ENCODE measurements around the gene YIPF7. TPM values are rescaled to one million over a fixed set of nuclear protein-coding genes. Genes with fewer than 3 reads are reported as not detected.

YIPF7 gene
- total RNA-seq, 2 donors from 2014 or later: not detected

GRCh38 chr4:44652002-44652401, 577 bp upstream of the YIPF7 start:
- intact Hi-C loops (cut with DNase I): no loop called here
- no peak overlapping the region for H3K27ac ChIP-seq
- no peak overlapping the region for H3K9ac ChIP-seq (ENCODE audit: low read depth in 2 of 2, low read length in 2 of 2)
- H3K4me3 ChIP-seq: no peak overlapping the region
- TF ChIP-seq, protein P1, sequence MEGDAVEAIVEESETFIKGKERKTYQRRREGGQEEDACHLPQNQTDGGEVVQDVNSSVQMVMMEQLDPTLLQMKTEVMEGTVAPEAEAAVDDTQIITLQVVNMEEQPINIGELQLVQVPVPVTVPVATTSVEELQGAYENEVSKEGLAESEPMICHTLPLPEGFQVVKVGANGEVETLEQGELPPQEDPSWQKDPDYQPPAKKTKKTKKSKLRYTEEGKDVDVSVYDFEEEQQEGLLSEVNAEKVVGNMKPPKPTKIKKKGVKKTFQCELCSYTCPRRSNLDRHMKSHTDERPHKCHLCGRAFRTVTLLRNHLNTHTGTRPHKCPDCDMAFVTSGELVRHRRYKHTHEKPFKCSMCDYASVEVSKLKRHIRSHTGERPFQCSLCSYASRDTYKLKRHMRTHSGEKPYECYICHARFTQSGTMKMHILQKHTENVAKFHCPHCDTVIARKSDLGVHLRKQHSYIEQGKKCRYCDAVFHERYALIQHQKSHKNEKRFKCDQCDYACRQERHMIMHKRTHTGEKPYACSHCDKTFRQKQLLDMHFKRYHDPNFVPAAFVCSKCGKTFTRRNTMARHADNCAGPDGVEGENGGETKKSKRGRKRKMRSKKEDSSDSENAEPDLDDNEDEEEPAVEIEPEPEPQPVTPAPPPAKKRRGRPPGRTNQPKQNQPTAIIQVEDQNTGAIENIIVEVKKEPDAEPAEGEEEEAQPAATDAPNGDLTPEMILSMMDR (IDR thresholded peaks at IDR 0.05): no peak
- no peak for DNase-seq
- H3K27me3 ChIP-seq: no peaks in the 10 kb centered on the region
- no peaks in the 10 kb centered on the region for H3K4me1 ChIP-seq
- H3K36me3 ChIP-seq: no peaks in the 10 kb centered on the region
- no peaks in the 10 kb centered on the region for H3K9me3 ChIP-seq

- TF ChIP-seq, protein P1 (IDR thresholded peaks at IDR 0.05): no peak
- H3K9me3 ChIP-seq: no peaks in the 10 kb centered on the region
- H3K4me1 ChIP-seq: no peaks in the 10 kb centered on the region
- intact Hi-C loops (cut with DNase I): no loop called here
- H3K9ac ChIP-seq (ENCODE audit: low read depth in 2 of 2, low read length in 2 of 2): no peak overlapping the region
- no peaks in the 10 kb centered on the region for H3K27me3 ChIP-seq
- no peak for DNase-seq
- H3K36me3 ChIP-seq: no peaks in the 10 kb centered on the region
- no peak overlapping the region for H3K27ac ChIP-seq
- no peak overlapping the region for H3K4me3 ChIP-seq
These were observed 5.3 kb downstream of the YIPF7 start for GRCh38 chr4:44646151-44646550.

DNA sequence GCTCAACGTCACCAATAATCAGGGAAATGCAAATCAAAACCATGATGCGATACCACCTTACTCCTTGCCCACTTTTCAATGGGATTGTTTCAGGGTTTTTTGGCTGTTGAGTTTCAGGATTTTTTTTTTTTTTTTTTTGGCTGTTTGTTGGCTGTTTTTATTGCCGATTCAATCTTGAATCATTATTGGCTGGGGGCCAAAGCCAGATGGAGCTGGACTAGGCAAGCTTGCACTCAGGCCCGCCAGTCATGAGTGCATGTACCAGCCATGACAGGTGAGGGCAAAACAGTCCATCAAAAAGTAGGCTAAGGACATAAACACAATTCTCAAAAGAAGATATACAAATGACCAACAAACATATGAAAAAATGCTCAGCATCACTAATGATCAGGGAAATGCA, 13.3 kb downstream of the YIPF7 start:
- Histone ChIP-seq H3K36me3 (no peaks in the 10 kb centered on the region), H3K4me3 (no peak overlapping the region), H3K27me3 (no peaks in the 10 kb centered on the region), H3K27ac (no peak overlapping the region), H3K4me1 (no peaks in the 10 kb centered on the region), H3K9ac (ENCODE audit: low read depth in 2 of 2, low read length in 2 of 2) (no peak overlapping the region), H3K9me3 (no peaks in the 10 kb centered on the region)
- intact Hi-C loops (cut with DNase I): no loop called here
- TF ChIP-seq, protein P1 (IDR thresholded peaks at IDR 0.05): no peak
- no peak for DNase-seq

- TF ChIP-seq, protein P1 (IDR thresholded peaks at IDR 0.05): no peak
- no peak overlapping the region for H3K9ac ChIP-seq (ENCODE audit: low read depth in 2 of 2, low read length in 2 of 2)
These were observed 18.7 kb downstream of the YIPF7 start for GRCh38 chr4:44632733-44633132.

DNA sequence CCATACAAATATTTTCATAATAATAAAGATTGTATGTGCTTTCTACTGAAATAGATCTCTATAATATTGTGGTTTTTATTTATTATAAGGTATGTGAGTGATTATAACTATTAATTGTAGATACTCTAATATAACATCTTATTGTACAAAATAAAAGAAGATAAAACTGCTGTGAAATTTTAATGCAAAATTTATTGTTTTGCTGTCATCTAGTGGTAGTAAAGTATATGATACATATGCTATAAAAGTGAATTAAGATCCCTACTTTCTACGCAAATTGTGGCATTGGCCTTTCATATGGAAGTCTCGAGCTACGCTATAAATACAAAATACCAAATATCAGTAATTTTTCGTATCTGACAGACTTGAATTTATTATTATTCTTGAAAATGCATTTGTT, 19.3 kb downstream of the YIPF7 start:
- H3K27me3 ChIP-seq: no peaks in the 10 kb centered on the region
- H3K36me3 ChIP-seq: no peaks in the 10 kb centered on the region
- H3K27ac ChIP-seq: no peak overlapping the region
- H3K9ac ChIP-seq (ENCODE audit: low read depth in 2 of 2, low read length in 2 of 2): no peak overlapping the region
- TF ChIP-seq, protein P1 (IDR thresholded peaks at IDR 0.05): no peak
- DNase-seq: no peak
- no peaks in the 10 kb centered on the region for H3K9me3 ChIP-seq
- H3K4me3 ChIP-seq: no peak overlapping the region
- intact Hi-C loops (cut with DNase I): no loop called here
- H3K4me1 ChIP-seq: no peaks in the 10 kb centered on the region

More at GRCh38 chr4:44632733-44633132, 18.7 kb downstream of the YIPF7 start:
- Histone ChIP-seq H3K9me3 (no peaks in the 10 kb centered on the region), H3K27me3 (no peaks in the 10 kb centered on the region), H3K36me3 (no peaks in the 10 kb centered on the region), H3K4me3 (no peak overlapping the region), H3K4me1 (no peaks in the 10 kb centered on the region), H3K27ac (no peak overlapping the region)
- intact Hi-C loops (cut with DNase I): no loop called here
- no peak for DNase-seq

Measured in colonic mucosa (tissue), 4 donors.